A673 (cell line): Measurements from ENCODE around the gene PPAN. TPM values are rescaled to one million over a fixed set of nuclear protein-coding genes. Genes with fewer than 3 reads are reported as not detected.

Source experiments
- BruUV-seq: library from RNA; stranded (reverse); fragments of 400-500 nt; replicated peaks from 2 replicates; lab custom pipeline; 2021; lab: Mats Ljungman, UMichigan
- CTCF ChIA-PET: fragments of 300-600 bp; sonication (Branson Sonifier 250); formaldehyde crosslinking; loops from one replicate; lab custom pipeline; 2022; ENCODE audit warnings: antibody characterized with exemption; lab: Charles Lee
- POLR2A ChIA-PET: fragments of 300-600 bp; sonication (Branson Sonifier 250); formaldehyde crosslinking; loops from one replicate; lab custom pipeline; 2022; ENCODE audit warnings: antibody characterized with exemption; ENCODE audit not compliant: low non-redundant PET; lab: Charles Lee
- DNase-seq: peaks from one replicate; pipeline ENCODE4 v3.0.0-alpha.2; 2015; ENCODE audit warnings: low spot score
- H3K27ac ChIP-seq: fragments of 200-600 bp; sonication (generic); 2 replicates; pipeline ENCODE4 v1.5.1; 2016; ENCODE audit warnings: mixed run types, low read depth, mild to moderate bottlenecking, mixed read lengths, antibody characterized with exemption, low read length; ENCODE audit not compliant: poor library complexity, severe bottlenecking
- H3K27me3 ChIP-seq: fragments of 200-600 bp; sonication (generic); replicated peaks from 2 replicates; pipeline ENCODE4 v1.6.1; 2017; ENCODE audit warnings: mixed run types, low read depth, mild to moderate bottlenecking, mixed read lengths, antibody characterized with exemption, low read length; ENCODE audit not compliant: insufficient read depth, poor library complexity
- H3K36me3 ChIP-seq: fragments of 200-600 bp; sonication (generic); 2 replicates; pipeline ENCODE4 v1.6.1; 2016; ENCODE audit warnings: mixed run types, mild to moderate bottlenecking, mixed read lengths, antibody characterized with exemption, low read length; ENCODE audit not compliant: insufficient read depth, poor library complexity, severe bottlenecking
- H3K4me1 ChIP-seq: fragments of 200-600 bp; sonication (generic); 2 replicates; pipeline ENCODE4 v1.6.1; 2017; ENCODE audit warnings: mixed run types, mild to moderate bottlenecking, mixed read lengths, antibody characterized with exemption, low read length; ENCODE audit not compliant: insufficient read depth, poor library complexity, severe bottlenecking
- H3K4me3 ChIP-seq: fragments of 200-600 bp; sonication (generic); 2 replicates; pipeline ENCODE4 v1.5.1; 2016; ENCODE audit warnings: low read depth, mixed run types, mild to moderate bottlenecking, mixed read lengths, low read length; ENCODE audit not compliant: poor library complexity, severe bottlenecking
- H3K9me3 ChIP-seq: fragments of 200-600 bp; sonication (generic); 2 replicates; pipeline ENCODE4 v1.6.1; 2016; ENCODE audit warnings: mixed run types, low read depth, mild to moderate bottlenecking, mixed read lengths, antibody characterized with exemption, low read length; ENCODE audit not compliant: poor library complexity, severe bottlenecking
- EZH2 ChIP-seq: fragments of 200-600 bp; sonication (generic); IDR thresholded peaks from 2 replicates; pipeline ENCODE4 v1.6.1; 2017; ENCODE audit warnings: borderline replicate concordance, low read depth, mild to moderate bottlenecking, mixed read lengths, antibody characterized with exemption, low read length; ENCODE audit not compliant: poor library complexity, severe bottlenecking
- intact Hi-C: fragments of 100-400 bp; cut with micrococcal nuclease; formaldehyde crosslinking; loops from one replicate; pipeline ENCODE4 v1.10.0; 2022; ENCODE audit not compliant: unreplicated experiment
- total RNA-seq: library from RNA; stranded (reverse); gene quantifications from 2 replicates; pipeline ENCODE4 v1.2.3, GENCODE V29; 2021
- TF ChIP-seq, protein P1 (sequence below): fragments of 300-800, 200-600 bp; sonication (generic); conservative IDR thresholded peaks from 2 replicates; pipeline ENCODE4 v1.5.1; 2017; ENCODE audit warnings: low read depth, mild to moderate bottlenecking, antibody characterized with exemption, low read length, moderate library complexity, mixed read lengths

The PPAN gene
- total RNA-seq, 1 experiment from 2014 or later, result 132 TPM

DNA sequence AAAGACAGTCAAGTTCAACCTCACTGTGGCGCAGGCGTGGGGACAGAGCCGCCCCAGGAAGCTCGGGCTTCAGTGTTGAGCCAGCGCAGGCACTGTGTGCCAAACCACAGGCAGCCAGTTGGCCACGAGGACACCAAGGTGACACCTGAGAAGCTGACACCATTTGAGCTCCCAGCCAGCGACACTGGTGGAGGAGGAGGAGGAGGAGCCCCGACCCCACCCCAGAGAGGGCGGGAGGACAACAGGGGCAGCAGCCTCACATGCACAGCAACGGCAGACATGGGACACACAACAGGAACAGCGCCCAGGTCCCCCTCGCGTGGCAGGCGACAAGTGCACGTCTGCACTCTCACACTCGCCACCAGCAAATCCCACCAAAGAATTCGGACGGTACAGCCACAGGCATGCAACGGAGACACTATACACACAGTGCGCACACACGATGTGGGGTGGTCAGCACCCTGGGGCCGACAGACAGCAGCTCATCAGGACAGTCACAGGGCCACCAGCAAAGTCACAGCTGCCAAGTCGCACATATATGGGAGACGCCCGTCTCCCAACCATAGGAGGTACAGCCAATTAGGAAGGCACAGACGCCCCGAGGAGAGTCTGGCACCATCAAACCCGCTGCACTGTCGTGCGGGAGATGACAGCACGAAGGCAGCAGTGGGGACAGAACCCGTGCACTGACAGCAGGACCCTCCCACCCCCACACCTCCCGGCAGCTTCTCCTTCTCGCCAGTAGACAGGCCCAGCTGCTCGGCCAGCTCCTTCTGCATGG is 10.1 kb downstream of the PPAN start:
- POLR2A ChIA-PET, result no interaction called here

DNA sequence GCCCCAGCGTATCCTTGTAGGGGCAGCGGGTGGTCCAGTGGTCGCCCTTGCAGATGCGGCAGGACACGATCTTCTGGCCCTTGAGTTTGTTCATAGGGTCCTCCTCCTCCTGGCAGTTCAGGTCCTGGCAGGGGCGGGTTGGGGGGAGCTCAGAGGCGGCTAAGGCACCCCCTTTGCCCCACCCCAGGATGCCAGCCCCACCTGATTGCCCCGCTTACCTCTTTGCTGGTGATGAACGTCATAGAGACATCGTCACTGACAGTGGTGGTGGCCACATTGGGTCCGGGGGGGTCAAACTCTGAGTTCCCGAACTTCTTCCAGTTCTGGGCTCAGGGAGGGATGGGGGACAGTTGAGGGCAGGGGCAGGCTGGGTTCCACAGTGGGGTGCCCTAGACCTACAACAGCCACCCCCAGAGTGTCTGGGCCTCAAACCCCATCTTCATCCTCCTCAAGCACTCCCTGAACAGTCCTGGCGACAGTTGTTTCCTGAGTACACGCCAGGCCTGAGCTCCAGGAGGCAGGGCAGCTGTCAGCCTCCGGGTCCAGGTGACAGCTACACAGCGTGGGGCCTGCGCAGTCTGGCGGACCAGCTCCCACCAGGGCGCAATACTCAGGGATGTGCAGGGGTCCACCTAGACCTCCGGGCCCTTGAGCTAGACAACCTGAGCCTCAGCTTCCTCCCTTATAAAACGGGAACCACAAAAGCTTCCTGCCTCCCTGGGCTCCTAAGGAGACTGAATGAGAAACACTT is 10.9 kb downstream of the PPAN start:
- no peak overlapping the region for H3K4me3 ChIP-seq

More for the DNA sequence above, 10.1 kb downstream of the PPAN start:
- TF ChIP-seq, protein P1, sequence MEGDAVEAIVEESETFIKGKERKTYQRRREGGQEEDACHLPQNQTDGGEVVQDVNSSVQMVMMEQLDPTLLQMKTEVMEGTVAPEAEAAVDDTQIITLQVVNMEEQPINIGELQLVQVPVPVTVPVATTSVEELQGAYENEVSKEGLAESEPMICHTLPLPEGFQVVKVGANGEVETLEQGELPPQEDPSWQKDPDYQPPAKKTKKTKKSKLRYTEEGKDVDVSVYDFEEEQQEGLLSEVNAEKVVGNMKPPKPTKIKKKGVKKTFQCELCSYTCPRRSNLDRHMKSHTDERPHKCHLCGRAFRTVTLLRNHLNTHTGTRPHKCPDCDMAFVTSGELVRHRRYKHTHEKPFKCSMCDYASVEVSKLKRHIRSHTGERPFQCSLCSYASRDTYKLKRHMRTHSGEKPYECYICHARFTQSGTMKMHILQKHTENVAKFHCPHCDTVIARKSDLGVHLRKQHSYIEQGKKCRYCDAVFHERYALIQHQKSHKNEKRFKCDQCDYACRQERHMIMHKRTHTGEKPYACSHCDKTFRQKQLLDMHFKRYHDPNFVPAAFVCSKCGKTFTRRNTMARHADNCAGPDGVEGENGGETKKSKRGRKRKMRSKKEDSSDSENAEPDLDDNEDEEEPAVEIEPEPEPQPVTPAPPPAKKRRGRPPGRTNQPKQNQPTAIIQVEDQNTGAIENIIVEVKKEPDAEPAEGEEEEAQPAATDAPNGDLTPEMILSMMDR, result no peak
- no peak for TF ChIP-seq EZH2
- H3K27ac ChIP-seq, result no peak overlapping the region
- peak; percentile 25 for DNase-seq
- peaks cover 18% of the 10 kb centered on the region for H3K4me1 ChIP-seq
- H3K4me3 ChIP-seq, result no peak overlapping the region
- intact Hi-C loops, result no loop called here
- BruUV-seq, result no TSS peak
- CTCF ChIA-PET, result interaction anchor here (1.7 kb wide), 1 partner anchor 134 kb away, joined by 3 read pairs; no protein-coding TSS in a partner anchor
- peaks cover 46% of the 10 kb centered on the region for H3K36me3 ChIP-seq
- no peaks in the 10 kb centered on the region for H3K27me3 ChIP-seq
- no peaks in the 10 kb centered on the region for H3K9me3 ChIP-seq

DNA sequence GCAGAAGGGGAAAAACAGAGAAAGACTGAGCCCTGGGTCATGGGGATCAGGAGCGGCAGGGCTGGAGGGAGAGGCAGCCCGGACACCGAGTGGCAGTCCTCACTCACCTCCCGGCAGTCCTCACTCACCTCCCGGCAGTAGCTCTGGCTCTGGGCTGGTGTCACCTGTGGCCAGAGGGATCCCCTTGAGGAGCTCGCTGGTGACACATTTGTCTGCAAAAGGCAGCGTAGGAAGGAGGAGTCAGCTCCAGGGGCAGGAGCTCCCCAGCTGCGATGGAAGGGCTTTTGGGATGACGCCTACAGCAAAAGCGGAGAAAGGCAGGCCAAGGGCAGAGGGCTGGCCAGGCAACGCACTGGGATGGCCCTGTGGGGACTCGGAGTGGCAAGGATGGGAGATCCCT is 12.8 kb downstream of the PPAN start:
- intact Hi-C loops, result no loop called here

More for the DNA sequence above, 10.9 kb downstream of the PPAN start:
- Histone ChIP-seq H3K9me3 (no peaks in the 10 kb centered on the region), H3K36me3 (peaks cover 44% of the 10 kb centered on the region), H3K27ac (no peak overlapping the region), H3K4me1 (peaks cover 17% of the 10 kb centered on the region), H3K27me3 (no peaks in the 10 kb centered on the region)
- TF ChIP-seq EZH2, result no peak
- TF ChIP-seq, protein P1, result no peak
- DNase-seq, result no peak
- ChIA-PET CTCF (interaction anchor here (1.7 kb wide), 1 partner anchor 133 kb away, joined by 3 read pairs; no protein-coding TSS in a partner anchor), POLR2A (no interaction called here)
- BruUV-seq, result no TSS peak
- intact Hi-C loops, result no loop called here

More for the DNA sequence above, 12.8 kb downstream of the PPAN start:
- peaks cover 17% of the 10 kb centered on the region for H3K4me1 ChIP-seq
- no peak for DNase-seq
- H3K9me3 ChIP-seq, result no peaks in the 10 kb centered on the region
- H3K36me3 ChIP-seq, result peaks cover 41% of the 10 kb centered on the region
- no TSS peak for BruUV-seq
- H3K27me3 ChIP-seq, result no peaks in the 10 kb centered on the region
- ChIA-PET POLR2A (no interaction called here), CTCF (no interaction called here)
- peak overlapping the region; percentile 84 for H3K27ac ChIP-seq
- peak overlapping the region; percentile 87 for H3K4me3 ChIP-seq
- TF ChIP-seq EZH2, result no peak
- TF ChIP-seq, protein P1, result no peak
